Measurements from ENCODE around the gene ZNF22.

ZNF22 gene

DNA sequence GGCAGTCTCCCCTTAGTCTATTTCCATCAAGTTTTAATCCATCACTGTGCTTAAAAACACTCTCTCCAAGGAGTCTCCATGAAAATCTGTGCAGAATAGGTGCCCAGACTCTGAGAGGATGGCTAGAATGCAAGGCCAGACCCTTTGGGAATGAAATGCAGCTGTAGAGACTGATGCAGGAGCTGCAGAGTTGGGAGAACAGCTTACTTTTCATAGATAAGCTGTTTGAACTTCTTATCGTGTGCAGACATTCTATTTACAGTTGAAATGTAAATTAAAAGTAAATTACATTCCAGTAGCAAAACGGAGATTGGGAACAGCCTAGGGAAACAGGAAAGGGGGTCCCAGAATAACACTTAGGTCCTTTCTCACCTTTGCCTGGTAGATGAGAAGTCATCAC is 14.9 kb downstream of the ZNF22 start:
- no peak for TF ChIP-seq CTCF (conservative IDR thresholded peaks at IDR 0.05)
- H3K27ac ChIP-seq, result no peak overlapping the region

DNA sequence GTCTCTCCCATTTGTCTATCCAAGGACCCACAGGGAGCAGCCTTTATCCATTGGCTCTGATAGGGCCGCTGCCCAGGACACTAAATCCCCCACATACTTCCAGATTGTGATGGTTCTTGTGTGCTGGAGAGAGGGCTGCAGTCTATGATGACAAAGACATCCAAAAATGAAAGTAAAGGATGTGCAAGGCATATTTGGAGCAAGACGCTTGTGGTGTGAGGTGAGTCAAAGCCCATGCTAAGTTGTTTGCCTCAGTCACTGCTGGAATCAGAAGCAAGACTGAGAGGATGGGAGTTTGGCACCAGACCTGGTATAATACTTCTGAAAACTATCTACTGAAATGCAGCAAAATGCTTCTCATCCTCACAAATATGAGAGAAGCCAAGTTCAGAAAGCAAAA is 22.7 kb downstream of the ZNF22 start:
- H3K27ac ChIP-seq, result no peak overlapping the region
- TF ChIP-seq CTCF (conservative IDR thresholded peaks at IDR 0.05), result no peak

GRCh38 chr10:45034301-45034700 is 33.6 kb downstream of the ZNF22 start:
- TF ChIP-seq CTCF (conservative IDR thresholded peaks at IDR 0.05), result no peak

DNA sequence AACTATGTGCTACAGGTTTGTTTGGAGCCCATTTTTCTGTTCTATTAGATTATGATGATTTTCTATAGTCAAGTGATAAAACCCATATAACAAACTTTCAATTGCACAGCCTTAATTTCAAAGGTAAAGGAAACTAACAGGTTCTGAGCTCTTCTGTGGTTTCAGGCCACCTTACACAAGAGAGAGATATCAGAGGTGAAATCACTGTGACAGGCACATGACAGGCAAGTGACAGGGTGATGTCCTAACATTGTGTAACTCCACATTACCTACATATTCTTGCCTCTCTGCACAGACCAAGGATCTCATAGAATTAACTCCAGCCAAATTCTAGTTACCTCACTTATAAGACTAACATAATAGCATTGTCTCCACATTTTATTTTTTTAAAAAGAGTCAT is 35.0 kb downstream of the ZNF22 start:
- no peak for TF ChIP-seq CTCF (conservative IDR thresholded peaks at IDR 0.05)
- H3K27ac ChIP-seq, result no peak overlapping the region

More at GRCh38 chr10:45034301-45034700, 33.6 kb downstream of the ZNF22 start:
- H3K27ac ChIP-seq, result no peak overlapping the region

DNA sequence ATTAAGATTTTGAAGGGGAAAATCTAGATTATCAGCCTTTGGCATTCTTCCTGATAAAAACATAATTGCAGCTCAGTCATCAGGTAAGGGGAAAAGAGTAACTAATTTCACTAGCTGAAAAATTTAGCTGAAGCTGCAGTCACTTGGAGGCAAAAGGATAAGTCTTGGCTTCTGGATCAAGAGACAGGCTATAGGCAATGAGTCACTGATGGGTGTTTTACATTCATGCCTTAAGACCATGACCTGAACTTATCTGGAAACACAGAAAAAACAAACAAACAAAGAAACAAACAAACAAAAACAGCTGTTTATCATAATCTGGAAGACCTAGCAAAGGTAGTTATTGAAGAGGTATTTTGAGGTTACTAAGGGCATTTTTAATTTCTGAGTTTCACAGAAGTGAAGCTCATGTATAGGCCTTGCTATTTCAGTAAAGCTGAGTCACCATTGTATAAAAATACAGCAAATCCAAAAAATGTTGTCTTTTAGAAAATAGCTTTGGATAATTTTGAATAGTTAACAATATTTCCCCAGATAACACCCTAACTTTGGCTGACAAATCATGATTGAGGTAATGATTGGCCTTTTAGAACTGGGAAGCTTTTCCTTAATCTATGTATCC is 40.3 kb downstream of the ZNF22 start:
- H3K27ac ChIP-seq, result no peak overlapping the region
- TF ChIP-seq CTCF (conservative IDR thresholded peaks at IDR 0.05), result no peak

- no peak for TF ChIP-seq CTCF (conservative IDR thresholded peaks at IDR 0.05)
- no peak overlapping the region for H3K27ac ChIP-seq
These were observed 43.6 kb downstream of the ZNF22 start for GRCh38 chr10:45044290-45044689.

DNA sequence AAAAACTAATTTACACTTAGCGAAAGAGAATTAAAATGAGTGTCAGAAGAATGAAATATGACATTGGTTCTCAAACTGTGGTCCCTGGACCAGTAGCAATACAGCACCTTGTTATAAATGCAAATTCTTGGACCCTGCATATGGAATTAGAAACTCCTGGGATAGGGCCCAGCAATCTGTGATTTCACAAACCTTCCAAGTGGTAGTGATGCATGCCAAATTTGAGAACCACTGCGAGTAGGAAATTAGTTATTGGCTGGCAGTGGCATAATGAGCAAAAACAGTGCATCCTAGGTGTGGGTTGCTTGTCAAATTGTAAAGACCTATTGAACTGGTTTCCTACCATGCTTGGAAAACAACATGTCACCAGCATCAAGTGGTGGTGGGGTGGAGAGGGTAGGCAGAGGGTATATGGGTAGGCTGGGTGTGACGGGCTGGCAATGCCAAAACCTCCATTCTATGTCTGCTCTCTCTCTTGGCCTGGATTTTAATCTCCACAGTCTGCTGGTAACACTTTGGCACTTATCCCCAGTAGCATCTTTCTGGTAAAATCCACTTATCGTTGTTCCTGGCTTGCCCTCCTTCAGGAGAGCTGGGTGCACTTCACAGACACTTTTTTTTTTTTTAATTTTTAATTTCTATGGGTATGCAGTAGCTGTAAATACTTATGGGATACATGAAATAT is 50.0 kb downstream of the ZNF22 start:
- TF ChIP-seq CTCF (conservative IDR thresholded peaks at IDR 0.05), result no peak
- H3K27ac ChIP-seq, result no peak overlapping the region

All from VCaP (cell line).